GM12873 (cell line): ENCODE measurements around the gene MBNL3.

Source experiments
- TF ChIP-seq, protein P1 (sequence below): IDR thresholded peaks from 2 replicates; pipeline ENCODE4 v1.5.1; 2012; ENCODE audit warnings: low read depth, mild to moderate bottlenecking, moderate library complexity, low read length, control low read depth; ENCODE audit not compliant: insufficient read depth; ENCODE audit errors: missing control alignments

MBNL3 gene

DNA sequence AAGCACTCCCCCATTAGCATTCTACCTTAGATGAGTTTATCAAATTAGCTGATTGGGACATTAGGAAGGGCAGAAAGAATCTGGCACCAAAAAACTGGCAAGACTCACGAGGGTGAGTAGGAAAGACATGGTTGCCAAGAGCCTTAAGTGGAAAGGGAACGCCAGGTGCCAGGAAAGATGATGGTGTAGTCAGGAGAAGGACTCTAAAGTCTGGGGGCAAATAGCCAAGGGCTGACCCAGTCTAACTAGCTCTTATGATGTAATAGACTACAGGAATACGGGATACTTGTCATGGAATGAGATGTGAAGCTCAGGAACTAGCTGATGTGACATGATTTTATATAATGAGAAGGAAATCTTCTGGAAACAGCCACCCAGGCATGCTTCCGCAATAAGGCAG is 94.8 kb downstream of the MBNL3 start:
- TF ChIP-seq, protein P1, sequence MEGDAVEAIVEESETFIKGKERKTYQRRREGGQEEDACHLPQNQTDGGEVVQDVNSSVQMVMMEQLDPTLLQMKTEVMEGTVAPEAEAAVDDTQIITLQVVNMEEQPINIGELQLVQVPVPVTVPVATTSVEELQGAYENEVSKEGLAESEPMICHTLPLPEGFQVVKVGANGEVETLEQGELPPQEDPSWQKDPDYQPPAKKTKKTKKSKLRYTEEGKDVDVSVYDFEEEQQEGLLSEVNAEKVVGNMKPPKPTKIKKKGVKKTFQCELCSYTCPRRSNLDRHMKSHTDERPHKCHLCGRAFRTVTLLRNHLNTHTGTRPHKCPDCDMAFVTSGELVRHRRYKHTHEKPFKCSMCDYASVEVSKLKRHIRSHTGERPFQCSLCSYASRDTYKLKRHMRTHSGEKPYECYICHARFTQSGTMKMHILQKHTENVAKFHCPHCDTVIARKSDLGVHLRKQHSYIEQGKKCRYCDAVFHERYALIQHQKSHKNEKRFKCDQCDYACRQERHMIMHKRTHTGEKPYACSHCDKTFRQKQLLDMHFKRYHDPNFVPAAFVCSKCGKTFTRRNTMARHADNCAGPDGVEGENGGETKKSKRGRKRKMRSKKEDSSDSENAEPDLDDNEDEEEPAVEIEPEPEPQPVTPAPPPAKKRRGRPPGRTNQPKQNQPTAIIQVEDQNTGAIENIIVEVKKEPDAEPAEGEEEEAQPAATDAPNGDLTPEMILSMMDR, result no peak

DNA sequence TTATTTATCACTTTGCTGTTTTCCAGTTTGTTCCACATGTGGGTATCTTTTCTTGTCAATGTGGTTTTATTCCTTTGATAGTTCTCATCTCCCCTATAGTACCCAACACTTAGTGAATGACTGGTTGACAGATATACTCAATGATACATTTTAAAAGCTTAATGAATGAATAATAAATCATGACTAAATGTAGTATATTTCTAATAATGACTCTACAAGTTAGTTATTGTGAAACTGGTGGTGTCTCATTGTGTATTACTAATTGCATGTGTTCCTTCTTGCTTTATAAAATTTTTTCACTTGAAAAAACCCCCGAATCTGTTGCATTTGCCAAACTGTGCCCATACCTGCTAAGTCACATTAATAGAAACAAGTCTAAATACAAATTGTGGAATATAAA is 95.4 kb downstream of the MBNL3 start:
- TF ChIP-seq, protein P1, result no peak

DNA sequence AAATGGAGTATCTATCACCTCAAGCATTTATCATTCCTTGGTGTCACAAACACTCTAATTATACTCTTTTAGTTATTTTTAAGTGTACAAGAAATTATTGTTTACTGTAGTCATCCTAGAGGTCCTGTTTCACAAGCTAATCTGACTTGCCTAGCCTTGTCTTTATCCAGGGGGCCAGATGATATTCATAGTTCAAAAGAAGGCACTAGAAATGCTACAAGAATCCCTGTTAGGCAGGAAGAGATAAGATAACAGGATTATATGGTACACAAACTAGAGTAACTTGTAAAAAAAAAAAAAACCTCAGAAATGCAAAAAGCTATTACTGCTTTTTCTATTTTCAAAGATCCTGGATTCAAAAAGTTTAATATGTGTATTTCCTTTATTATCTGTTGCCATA is 95.8 kb downstream of the MBNL3 start:
- TF ChIP-seq, protein P1, result no peak

DNA sequence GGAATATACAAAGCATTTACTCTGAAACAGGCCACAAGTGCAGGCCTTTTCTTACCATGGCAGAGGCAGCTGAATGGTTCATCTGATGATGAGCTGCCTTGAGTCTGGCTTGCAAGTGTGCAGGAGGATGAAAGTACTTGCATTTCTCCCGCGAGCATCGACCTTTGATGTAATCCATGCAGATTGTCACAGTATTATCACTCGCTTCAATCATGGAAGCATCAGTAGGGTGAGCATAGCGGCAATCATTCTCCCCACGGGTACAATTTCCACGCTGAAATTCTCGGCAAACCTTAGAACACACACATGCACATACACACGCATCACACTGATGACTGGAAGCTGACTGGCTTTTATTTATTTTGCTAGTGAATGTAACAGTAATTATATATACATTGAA is 98.0 kb downstream of the MBNL3 start:
- TF ChIP-seq, protein P1, result no peak

DNA sequence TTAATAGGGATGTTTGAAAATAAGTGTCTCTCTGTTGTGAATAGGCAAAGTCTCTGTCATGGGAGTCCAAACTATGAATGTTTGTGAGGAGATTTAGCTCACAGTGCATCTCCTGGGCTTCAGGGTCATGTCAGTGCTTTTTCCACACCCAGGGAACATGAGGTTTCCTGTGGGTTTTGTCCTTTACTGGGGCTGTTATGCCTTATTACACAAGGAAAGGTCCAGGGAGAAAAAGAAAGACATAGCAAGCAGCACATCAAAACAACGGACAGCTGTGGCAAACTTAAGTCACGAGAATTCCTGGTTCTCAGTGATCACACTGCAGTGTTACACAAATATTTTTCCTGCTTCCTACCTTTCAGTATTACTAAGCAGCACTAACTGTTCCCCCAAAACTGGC is 99.4 kb downstream of the MBNL3 start:
- TF ChIP-seq, protein P1, result no peak

DNA sequence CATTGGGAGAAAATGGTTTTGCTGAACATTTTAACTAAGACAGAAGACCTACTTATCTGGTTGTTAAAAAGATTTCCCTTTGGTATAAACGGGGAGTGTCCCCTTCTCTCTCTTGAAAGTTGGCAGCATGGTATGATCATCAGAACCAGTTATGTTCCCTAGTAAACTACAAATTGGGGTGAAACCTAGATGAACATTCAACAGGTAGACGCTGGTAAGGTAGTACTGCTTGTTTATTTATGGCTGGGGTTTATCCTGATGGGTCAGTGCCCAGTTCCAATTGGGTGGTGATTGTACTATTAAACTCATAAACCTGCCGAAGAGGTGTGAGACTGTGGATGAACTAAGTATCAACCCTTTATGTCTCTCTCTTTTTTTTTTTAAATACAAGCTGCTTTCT is 100.5 kb downstream of the MBNL3 start:
- TF ChIP-seq, protein P1, result no peak

DNA sequence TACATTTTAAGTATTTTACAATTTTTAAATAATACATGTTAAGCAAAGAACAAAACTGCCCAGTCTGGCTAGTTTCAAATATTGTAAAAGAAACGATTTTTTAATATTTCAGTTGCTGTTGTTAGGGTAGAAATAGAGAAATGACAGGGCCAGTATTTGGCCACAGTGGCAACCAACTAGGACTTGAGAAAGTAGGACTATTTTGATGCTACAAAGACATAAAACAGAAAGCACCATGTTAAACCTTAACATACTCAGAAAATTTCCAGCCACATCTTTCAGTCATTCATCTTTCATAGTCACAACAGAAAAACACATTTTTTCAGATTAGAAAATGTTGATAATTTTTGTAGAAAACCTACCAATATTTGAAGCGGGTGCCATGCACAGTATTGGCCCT is 104.5 kb downstream of the MBNL3 start:
- TF ChIP-seq, protein P1, result no peak

DNA sequence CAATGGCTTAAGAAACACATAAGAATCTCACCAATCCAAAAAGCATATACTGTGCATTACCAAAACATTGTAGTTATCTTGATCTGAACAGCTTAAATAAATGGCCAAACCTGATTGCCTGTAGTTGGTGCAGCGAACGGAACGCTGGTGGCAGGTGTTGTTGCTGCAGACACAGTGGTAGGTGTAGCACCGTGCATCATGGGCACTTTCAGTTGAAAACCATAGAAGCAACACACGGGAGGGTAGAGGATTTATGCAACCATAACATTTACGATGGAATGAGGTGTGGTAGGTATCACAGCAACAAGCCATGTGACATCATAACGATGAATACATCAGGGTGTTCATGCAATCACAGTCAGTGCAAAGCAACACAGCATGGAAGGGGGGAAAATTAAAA is 106.8 kb downstream of the MBNL3 start:
- TF ChIP-seq, protein P1, result no peak
